ENCODE measurements around the gene RAVER2.

Gene RAVER2

GRCh38 chr1:64878931-64879611 lies 134.2 kb downstream of the RAVER2 start:
- no peaks in the 10 kb centered on the region for H3F3A ChIP-seq (ENCODE audit: insufficient read depth, low read length)
- H3K27me3 ChIP-seq (ENCODE audit: insufficient read depth, low read length) = no peaks in the 10 kb centered on the region
- no peak overlapping the region for H3K9ac ChIP-seq (ENCODE audit: low read length)
- no peaks in the 10 kb centered on the region for H3K4me1 ChIP-seq (ENCODE audit: insufficient read depth, low read length, severe bottlenecking)
- peaks cover 11% of the 10 kb centered on the region; the same call in 1 of the 2 replicates for H3K36me3 ChIP-seq (ENCODE audit: insufficient read depth, low read length)
- no peak overlapping the region for H3K4me2 ChIP-seq (ENCODE audit: low read length)
- no peaks in the 10 kb centered on the region for H3K79me2 ChIP-seq (ENCODE audit: insufficient read depth, low read length)
- no peaks in the 10 kb centered on the region for H4K20me1 ChIP-seq (ENCODE audit: insufficient read depth, low read length)
- H3K9me3 ChIP-seq (ENCODE audit: low read length) = no peaks in the 10 kb centered on the region
- TF ChIP-seq CTCF (IDR thresholded peaks at IDR 0.05; ENCODE audit: low read length) = no peak
- TF ChIP-seq EZH2 (IDR thresholded peaks at IDR 0.05; ENCODE audit: borderline replicate concordance, low read length) = no peak
- H3K27ac ChIP-seq (ENCODE audit: low read depth, low read length, poor library complexity, severe bottlenecking) = no peak overlapping the region
- no peak overlapping the region for H2AFZ ChIP-seq (ENCODE audit: low read length)
- H3K4me3 ChIP-seq (ENCODE audit: low read depth, low read length, poor library complexity, severe bottlenecking) = no peak overlapping the region
- H3K9me2 ChIP-seq (ENCODE audit: low read depth, low read length) = no peaks in the 10 kb centered on the region

GRCh38 chr1:64880449-64880848 lies 135.6 kb downstream of the RAVER2 start:
- Histone ChIP-seq H3K9ac (ENCODE audit: low read length) (no peak overlapping the region), H3K4me3 (ENCODE audit: low read depth, low read length, poor library complexity, severe bottlenecking) (no peak overlapping the region), H3F3A (ENCODE audit: insufficient read depth, low read length) (no peaks in the 10 kb centered on the region), H3K27ac (ENCODE audit: low read depth, low read length, poor library complexity, severe bottlenecking) (no peak overlapping the region), H3K79me2 (ENCODE audit: insufficient read depth, low read length) (no peaks in the 10 kb centered on the region), H2AFZ (ENCODE audit: low read length) (no peak overlapping the region), H4K20me1 (ENCODE audit: insufficient read depth, low read length) (no peaks in the 10 kb centered on the region), H3K36me3 (ENCODE audit: insufficient read depth, low read length) (peaks cover 11% of the 10 kb centered on the region; the same call in 1 of the 2 replicates), H3K4me1 (ENCODE audit: insufficient read depth, low read length, severe bottlenecking) (no peaks in the 10 kb centered on the region), H3K27me3 (ENCODE audit: insufficient read depth, low read length) (no peaks in the 10 kb centered on the region), H3K9me3 (ENCODE audit: low read length) (no peaks in the 10 kb centered on the region), H3K9me2 (ENCODE audit: low read depth, low read length) (no peaks in the 10 kb centered on the region), H3K4me2 (ENCODE audit: low read length) (no peak overlapping the region)
- TF ChIP-seq EZH2 (IDR thresholded peaks at IDR 0.05; ENCODE audit: borderline replicate concordance, low read length) (no peak), CTCF (IDR thresholded peaks at IDR 0.05; ENCODE audit: low read length) (no peak)

GRCh38 chr1:64881281-64881680 lies 136.4 kb downstream of the RAVER2 start:
- Histone ChIP-seq H3K36me3 (ENCODE audit: insufficient read depth, low read length) (peaks cover 4% of the 10 kb centered on the region; the same call in 1 of the 2 replicates), H3F3A (ENCODE audit: insufficient read depth, low read length) (no peaks in the 10 kb centered on the region), H3K27me3 (ENCODE audit: insufficient read depth, low read length) (no peaks in the 10 kb centered on the region), H3K4me3 (ENCODE audit: low read depth, low read length, poor library complexity, severe bottlenecking) (no peak overlapping the region), H3K27ac (ENCODE audit: low read depth, low read length, poor library complexity, severe bottlenecking) (no peak overlapping the region), H3K9ac (ENCODE audit: low read length) (no peak overlapping the region), H2AFZ (ENCODE audit: low read length) (no peak overlapping the region), H3K9me2 (ENCODE audit: low read depth, low read length) (no peaks in the 10 kb centered on the region), H3K4me1 (ENCODE audit: insufficient read depth, low read length, severe bottlenecking) (no peaks in the 10 kb centered on the region), H3K79me2 (ENCODE audit: insufficient read depth, low read length) (no peaks in the 10 kb centered on the region), H3K9me3 (ENCODE audit: low read length) (no peaks in the 10 kb centered on the region), H4K20me1 (ENCODE audit: insufficient read depth, low read length) (no peaks in the 10 kb centered on the region), H3K4me2 (ENCODE audit: low read length) (no peak overlapping the region)
- TF ChIP-seq CTCF (IDR thresholded peaks at IDR 0.05; ENCODE audit: low read length) = no peak
- TF ChIP-seq EZH2 (IDR thresholded peaks at IDR 0.05; ENCODE audit: borderline replicate concordance, low read length) = no peak

Data from OCI-LY1 (cell line).